H9 (cell line): ENCODE measurements around the gene PTER. TPM values are rescaled to one million over a fixed set of nuclear protein-coding genes. Genes with fewer than 3 reads are reported as not detected.

Experiments
- DNase-seq: peaks from one replicate; pipeline ENCODE4 v3.0.0-alpha.2; 2017
- H2AFZ ChIP-seq: one replicate; pipeline ENCODE4 v1.6.1; 2013; ENCODE audit warnings: mild to moderate bottlenecking, low read length, control low read depth, moderate library complexity
- H2AK5ac ChIP-seq: 2 replicates; pipeline ENCODE4 v1.6.1; 2013; ENCODE audit warnings: low read length, control low read depth, mixed read lengths; ENCODE audit not compliant: insufficient read length
- H2BK120ac ChIP-seq: one replicate; pipeline ENCODE4 v1.6.1; 2013; ENCODE audit warnings: low read depth, mild to moderate bottlenecking, low read length, control low read depth, inconsistent platforms; ENCODE audit not compliant: poor library complexity, severe bottlenecking
- H2BK12ac ChIP-seq: 2 replicates; pipeline ENCODE4 v1.6.1; 2013; ENCODE audit warnings: low read length, control low read depth, mixed read lengths, low read depth; ENCODE audit not compliant: insufficient read length
- H2BK15ac ChIP-seq: 2 replicates; pipeline ENCODE4 v1.6.1; 2013; ENCODE audit warnings: low read depth, low read length, control low read depth
- H2BK20ac ChIP-seq: one replicate; pipeline ENCODE4 v1.6.1; 2013; ENCODE audit warnings: low read depth, mild to moderate bottlenecking, low read length, control low read depth, inconsistent platforms; ENCODE audit not compliant: poor library complexity, severe bottlenecking
- H2BK5ac ChIP-seq: 2 replicates; pipeline ENCODE4 v1.6.1; 2013; ENCODE audit warnings: low read length, control low read depth, mixed read lengths; ENCODE audit not compliant: insufficient read length
- H3K14ac ChIP-seq: 2 replicates; pipeline ENCODE4 v1.6.1; 2013; ENCODE audit warnings: low read length, control low read depth; ENCODE audit not compliant: insufficient read depth
- H3K18ac ChIP-seq: 2 replicates; pipeline ENCODE4 v1.6.1; 2013; ENCODE audit warnings: low read depth, mild to moderate bottlenecking, mixed read lengths, low read length, control low read depth; ENCODE audit not compliant: insufficient read length
- H3K23ac ChIP-seq: 2 replicates; pipeline ENCODE4 v1.6.1; 2013; ENCODE audit warnings: low read length, control low read depth, mixed read lengths, low read depth; ENCODE audit not compliant: insufficient read length
- H3K23me2 ChIP-seq: 2 replicates; pipeline ENCODE4 v1.6.1; 2013; ENCODE audit warnings: low read depth, mild to moderate bottlenecking, mixed read lengths, low read length, control low read depth; ENCODE audit not compliant: insufficient read length, poor library complexity, severe bottlenecking
- H3K27ac ChIP-seq: 2 replicates; pipeline ENCODE4 v1.5.1; 2013; ENCODE audit warnings: low read length, control low read depth, mixed read lengths, low read depth; ENCODE audit not compliant: insufficient read length
- H3K27me3 ChIP-seq: 2 replicates; pipeline ENCODE4 v1.6.1; 2013; ENCODE audit warnings: low read length, control low read depth, inconsistent platforms; ENCODE audit not compliant: insufficient read depth
- H3K4ac ChIP-seq: 2 replicates; pipeline ENCODE4 v1.6.1; 2013; ENCODE audit warnings: low read depth, mild to moderate bottlenecking, control low read depth, inconsistent platforms, low read length, moderate library complexity
- H3K4me1 ChIP-seq: 2 replicates; pipeline ENCODE4 v1.6.1; 2013; ENCODE audit warnings: low read length, control low read depth, inconsistent platforms; ENCODE audit not compliant: insufficient read depth
- H3K4me2 ChIP-seq: 2 replicates; pipeline ENCODE4 v1.6.1; 2013; ENCODE audit warnings: low read length, control low read depth, mixed read lengths; ENCODE audit not compliant: insufficient read length, insufficient read depth
- H3K56ac ChIP-seq: 2 replicates; pipeline ENCODE4 v1.6.1; 2013; ENCODE audit warnings: low read depth, mild to moderate bottlenecking, mixed read lengths, low read length, control low read depth; ENCODE audit not compliant: insufficient read length
- H3K79me1 ChIP-seq: 2 replicates; pipeline ENCODE4 v1.6.1; 2013; ENCODE audit warnings: low read depth, mild to moderate bottlenecking, moderate library complexity, low read length, control low read depth, inconsistent platforms; ENCODE audit not compliant: insufficient read depth, poor library complexity, severe bottlenecking
- H3K79me2 ChIP-seq: 2 replicates; pipeline ENCODE4 v1.6.1; 2013; ENCODE audit warnings: low read length, control low read depth, inconsistent platforms; ENCODE audit not compliant: insufficient read depth
- H3K9ac ChIP-seq: 2 replicates; pipeline ENCODE4 v1.6.1; 2013; ENCODE audit warnings: low read length, control low read depth, mixed read lengths; ENCODE audit not compliant: insufficient read length; ENCODE audit errors: extremely low read depth
- H3K9me3 ChIP-seq: one replicate; pipeline ENCODE4 v1.6.1; 2013; ENCODE audit warnings: low read depth, low read length, inconsistent platforms; ENCODE audit not compliant: control insufficient read depth
- H3T11ph ChIP-seq: one replicate; pipeline ENCODE4 v1.6.1; 2013; ENCODE audit warnings: mild to moderate bottlenecking, low read length, control low read depth, inconsistent platforms
- H4K20me1 ChIP-seq: one replicate; pipeline ENCODE4 v1.6.1; 2013; ENCODE audit not compliant: control insufficient read depth, insufficient read length, insufficient read depth
- H4K5ac ChIP-seq: 2 replicates; pipeline ENCODE4 v1.6.1; 2013; ENCODE audit warnings: low read depth, mild to moderate bottlenecking, mixed read lengths, low read length, control low read depth; ENCODE audit not compliant: insufficient read length
- H4K8ac ChIP-seq: replicated peaks from 2 replicates; pipeline ENCODE4 v1.6.1; 2013; ENCODE audit warnings: low read length, control low read depth, mixed read lengths, low read depth; ENCODE audit not compliant: insufficient read length
- H4K91ac ChIP-seq: 2 replicates; pipeline ENCODE4 v1.6.1; 2013; ENCODE audit warnings: low read depth, mild to moderate bottlenecking, moderate library complexity, mixed read lengths, low read length, control low read depth; ENCODE audit not compliant: insufficient read length
- H3K27ac Mint-ChIP-seq, 3 experiments: 2 replicates in 2 of 3; 3 replicates in 1 of 3; pipeline ENCODE4 v1.8.0; 2020 to 2021; ENCODE audit warnings: mixed read lengths in 3 of 3, mild to moderate bottlenecking in 1 of 3, moderate library complexity in 1 of 3
- H3K27me3 Mint-ChIP-seq: 2 replicates; pipeline ENCODE4 v1.8.0; 2021; ENCODE audit warnings: low read depth, mild to moderate bottlenecking, moderate library complexity, mixed read lengths
- H3K36me3 Mint-ChIP-seq, 3 experiments: 2 replicates in 2 of 3; 3 replicates in 1 of 3; pipeline ENCODE4 v1.8.0; 2020 to 2021; ENCODE audit warnings: low read depth in 3 of 3, mixed read lengths in 3 of 3; ENCODE audit not compliant: insufficient read depth in 1 of 3
- H3K4me1 Mint-ChIP-seq, 2 experiments: 2 replicates each; pipeline ENCODE4 v1.8.0; 2020; ENCODE audit warnings: mixed read lengths in 2 of 2
- H3K4me3 Mint-ChIP-seq, 2 experiments: 2 replicates in 1 of 2; 3 replicates in 1 of 2; pipeline ENCODE4 v1.8.0; 2020 to 2021; ENCODE audit warnings: mild to moderate bottlenecking in 2 of 2, mixed read lengths in 2 of 2, moderate library complexity in 1 of 2
- H3K9me3 Mint-ChIP-seq, 2 experiments: 2 replicates in 1 of 2; 3 replicates in 1 of 2; pipeline ENCODE4 v1.8.0; 2020; ENCODE audit warnings: mild to moderate bottlenecking in 2 of 2, mixed read lengths in 2 of 2, moderate library complexity in 1 of 2
- WGBS: extraction: QIAGEN DNeasy Blood & Tissue Kit; methylation state at CpG from one replicate; pipeline ENCODE4 v1.1.7; 2013; ENCODE audit warnings: missing lambda C conversion rate, low lambda C conversion rate, mixed read lengths; ENCODE audit not compliant: insufficient read length; ENCODE audit errors: extremely low coverage; 5-methylcytosine and 5-hydroxymethylcytosine counted together
- total RNA-seq: library from RNA; stranded (reverse); gene quantifications from 2 replicates; pipeline ENCODE4 v1.2.1, GENCODE V29; 2021
- TF ChIP-seq, protein P1 (sequence below): fragments of 200-600 bp; sonication (generic); conservative IDR thresholded peaks from 3 replicates; pipeline ENCODE4 v1.8.0; 2021; ENCODE audit warnings: antibody characterized with exemption, mild to moderate bottlenecking

Gene PTER
- total RNA-seq, 1 experiment from 2014 or later = 10.1 TPM

DNA sequence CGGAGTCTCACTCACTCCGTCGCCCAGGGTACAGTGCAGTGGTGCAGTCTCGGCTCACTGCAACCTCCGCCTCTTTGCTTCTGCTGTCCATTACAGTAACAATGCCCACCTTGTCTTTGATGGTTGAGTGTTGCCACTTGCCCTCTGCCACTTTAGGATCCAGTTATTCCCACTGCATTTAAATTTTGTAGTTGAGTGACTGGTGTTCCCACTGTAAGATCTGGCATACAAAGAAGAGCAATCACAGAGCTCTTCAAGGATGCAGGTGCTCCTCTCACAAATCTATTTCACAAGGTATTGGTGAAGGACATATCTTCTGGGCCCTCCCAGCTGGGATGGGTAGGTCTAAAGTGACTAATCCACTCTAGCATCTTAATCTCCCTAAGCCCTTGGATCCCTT, 12.6 kb downstream of the PTER start:
- H3K79me1 ChIP-seq = no peaks in the 10 kb centered on the region
- no peak overlapping the region for H3K4me3 Mint-ChIP-seq
- no peaks in the 10 kb centered on the region for H4K20me1 ChIP-seq
- no peaks in the 10 kb centered on the region; the same call in 1 of the 2 replicates for H3K4me1 ChIP-seq
- H3T11ph ChIP-seq = no peak overlapping the region
- H3K14ac ChIP-seq = no peak overlapping the region
- no peak overlapping the region for H2BK12ac ChIP-seq
- H3K27ac Mint-ChIP-seq = no peak overlapping the region
- H3K36me3 Mint-ChIP-seq = peaks cover 6 to 12% (median 6%) of the 10 kb centered on the region in 3 experiments; a peak in 4 of 7 replicates
- H3K4me1 Mint-ChIP-seq = peaks cover 8 to 9% of the 10 kb centered on the region in 2 experiments
- H2BK5ac ChIP-seq = no peak overlapping the region
- H3K18ac ChIP-seq = no peak overlapping the region
- H4K8ac ChIP-seq = no peak overlapping the region
- no peak overlapping the region for H4K91ac ChIP-seq
- H3K56ac ChIP-seq = no peak overlapping the region
- no peak overlapping the region for H3K4ac ChIP-seq
- H3K27me3 ChIP-seq = no peaks in the 10 kb centered on the region
- no peak overlapping the region for H3K23ac ChIP-seq
- no peak for DNase-seq
- H3K9me3 Mint-ChIP-seq = peaks cover 0 to 2% of the 10 kb centered on the region in 2 experiments; a peak in 1 of 5 replicates
- H4K5ac ChIP-seq = no peak overlapping the region
- H3K9ac ChIP-seq = no peak overlapping the region
- H3K4me2 ChIP-seq = no peak overlapping the region
- H2BK20ac ChIP-seq = no peak overlapping the region
- no peak overlapping the region for H3K27ac ChIP-seq
- H3K27me3 Mint-ChIP-seq = no peaks in the 10 kb centered on the region
- H3K79me2 ChIP-seq = no peaks in the 10 kb centered on the region
- no peak overlapping the region for H2AFZ ChIP-seq
- WGBS = no CpG with 5 or more reads among the region's 5 CpGs
- no peak overlapping the region for H2AK5ac ChIP-seq
- H3K9me3 ChIP-seq = no peaks in the 10 kb centered on the region
- H2BK120ac ChIP-seq = no peak overlapping the region
- no peaks in the 10 kb centered on the region for H3K23me2 ChIP-seq
- TF ChIP-seq, protein P1, sequence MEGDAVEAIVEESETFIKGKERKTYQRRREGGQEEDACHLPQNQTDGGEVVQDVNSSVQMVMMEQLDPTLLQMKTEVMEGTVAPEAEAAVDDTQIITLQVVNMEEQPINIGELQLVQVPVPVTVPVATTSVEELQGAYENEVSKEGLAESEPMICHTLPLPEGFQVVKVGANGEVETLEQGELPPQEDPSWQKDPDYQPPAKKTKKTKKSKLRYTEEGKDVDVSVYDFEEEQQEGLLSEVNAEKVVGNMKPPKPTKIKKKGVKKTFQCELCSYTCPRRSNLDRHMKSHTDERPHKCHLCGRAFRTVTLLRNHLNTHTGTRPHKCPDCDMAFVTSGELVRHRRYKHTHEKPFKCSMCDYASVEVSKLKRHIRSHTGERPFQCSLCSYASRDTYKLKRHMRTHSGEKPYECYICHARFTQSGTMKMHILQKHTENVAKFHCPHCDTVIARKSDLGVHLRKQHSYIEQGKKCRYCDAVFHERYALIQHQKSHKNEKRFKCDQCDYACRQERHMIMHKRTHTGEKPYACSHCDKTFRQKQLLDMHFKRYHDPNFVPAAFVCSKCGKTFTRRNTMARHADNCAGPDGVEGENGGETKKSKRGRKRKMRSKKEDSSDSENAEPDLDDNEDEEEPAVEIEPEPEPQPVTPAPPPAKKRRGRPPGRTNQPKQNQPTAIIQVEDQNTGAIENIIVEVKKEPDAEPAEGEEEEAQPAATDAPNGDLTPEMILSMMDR = no peak
- no peak overlapping the region for H2BK15ac ChIP-seq
